ENCODE results near the gene PPT1. TPM values are rescaled to one million over a fixed set of nuclear protein-coding genes. Genes with fewer than 3 reads are reported as not detected.
"Not testable (repeated sequence)": the region's sequence is repeated elsewhere in the genome, so short reads cannot be mapped to it uniquely, and the experiment has no call there.

Gene PPT1
- total RNA-seq, 3 donors from 2014 or later, result 96.8 to 118 (median 109) TPM

DNA sequence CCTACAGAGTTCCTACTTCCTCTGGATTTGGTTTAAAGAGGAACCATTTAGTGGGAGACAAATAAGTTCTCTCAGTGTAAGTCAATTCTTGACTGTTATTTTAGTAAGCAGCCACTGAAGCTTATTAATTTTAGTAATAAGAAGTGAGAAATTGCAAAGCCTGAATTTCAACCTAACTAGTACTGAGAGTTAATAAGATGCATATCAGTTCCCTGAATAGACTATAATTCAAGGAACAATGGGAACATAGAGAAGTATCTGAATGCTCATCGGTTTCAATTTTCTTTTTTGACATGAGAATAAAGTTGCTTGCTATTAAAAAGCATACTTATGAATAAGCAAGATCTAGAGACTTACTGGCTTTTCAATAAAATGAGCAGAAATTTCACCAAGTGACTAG lies 8.0 kb upstream of the PPT1 start:
- ATAC-seq, result peak in 1 of 2 donors; percentile 35
- H3K4me1 Mint-ChIP-seq (ENCODE audit: low read depth), result peaks cover 3% of the 10 kb centered on the region

GRCh38 chr1:40102896-40103295 lies 5.8 kb upstream of the PPT1 start:
- H3K36me3 Mint-ChIP-seq (ENCODE audit: insufficient read depth), result no peaks in the 10 kb centered on the region
- peaks cover 7% of the 10 kb centered on the region for H3K9me3 Mint-ChIP-seq
- peaks cover 3% of the 10 kb centered on the region for H3K4me1 Mint-ChIP-seq (ENCODE audit: low read depth)
- DNase-seq, result no peak
- no peak for ATAC-seq
- H3K27me3 Mint-ChIP-seq (ENCODE audit: low read depth), result peaks cover 2% of the 10 kb centered on the region
- H3K4me3 Mint-ChIP-seq, result no peak overlapping the region

More for the DNA sequence above, 8.0 kb upstream of the PPT1 start:
- Mint-ChIP-seq H3K4me3 (no peak overlapping the region), H3K27me3 (ENCODE audit: low read depth) (peaks cover 6% of the 10 kb centered on the region), H3K9me3 (peaks cover 15% of the 10 kb centered on the region), H3K36me3 (ENCODE audit: insufficient read depth) (no peaks in the 10 kb centered on the region)
- DNase-seq, result no peak

- no peak overlapping the region for H3K4me3 Mint-ChIP-seq
- peaks cover 7% of the 10 kb centered on the region for H3K4me1 Mint-ChIP-seq (ENCODE audit: low read depth)
- no peaks in the 10 kb centered on the region for H3K27me3 Mint-ChIP-seq (ENCODE audit: low read depth)
- H3K36me3 Mint-ChIP-seq (ENCODE audit: insufficient read depth), result no peaks in the 10 kb centered on the region
- H3K9me3 Mint-ChIP-seq, result peaks cover 7% of the 10 kb centered on the region
- no peak for DNase-seq
- no peak for ATAC-seq
These were observed 5.0 kb upstream of the PPT1 start for GRCh38 chr1:40102038-40102437.

DNA sequence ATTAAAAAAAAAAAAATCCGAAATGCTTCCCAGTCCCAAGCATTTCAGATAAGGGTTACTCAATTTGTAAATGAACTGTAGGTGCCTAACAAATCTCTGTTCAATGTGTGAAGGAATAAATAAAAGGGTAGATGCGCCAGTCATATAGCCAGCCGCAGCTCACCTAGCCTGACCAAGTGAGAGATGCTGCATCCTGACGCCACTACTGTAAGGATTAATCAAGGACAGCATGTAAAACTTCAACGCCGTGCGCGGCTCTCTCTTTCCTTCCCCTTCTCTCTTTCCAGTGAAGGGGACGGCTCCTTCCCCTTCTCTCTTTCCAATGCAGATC lies 441 bp downstream of the PPT1 start:
- Mint-ChIP-seq H3K4me1 (ENCODE audit: low read depth) (peaks cover 28% of the 10 kb centered on the region), H3K4me3 (peak overlapping the region; percentile 94), H3K36me3 (ENCODE audit: insufficient read depth) (peaks cover 19% of the 10 kb centered on the region), H3K9me3 (no peaks in the 10 kb centered on the region), H3K27me3 (ENCODE audit: low read depth) (no peaks in the 10 kb centered on the region)
- peak; percentile 40 to 49 for ATAC-seq
- DNase-seq, result no peak

GRCh38 chr1:40095806-40096205 lies 1.2 kb downstream of the PPT1 start:
- DNase-seq (no peak), ATAC-seq (no peak)
- H3K4me1 Mint-ChIP-seq (ENCODE audit: low read depth), result peaks cover 28% of the 10 kb centered on the region
- no peaks in the 10 kb centered on the region for H3K9me3 Mint-ChIP-seq
- peak overlapping the region; percentile 94 for H3K4me3 Mint-ChIP-seq
- no peaks in the 10 kb centered on the region for H3K27me3 Mint-ChIP-seq (ENCODE audit: low read depth)
- H3K36me3 Mint-ChIP-seq (ENCODE audit: insufficient read depth), result peaks cover 22% of the 10 kb centered on the region

GRCh38 chr1:40094466-40095110 lies 2.5 kb downstream of the PPT1 start:
- Mint-ChIP-seq H3K27me3 (ENCODE audit: low read depth) (no peaks in the 10 kb centered on the region), H3K4me1 (ENCODE audit: low read depth) (peaks cover 28% of the 10 kb centered on the region), H3K9me3 (no peaks in the 10 kb centered on the region), H3K4me3 (no peak overlapping the region), H3K36me3 (ENCODE audit: insufficient read depth) (peaks cover 26% of the 10 kb centered on the region)
- DNase-seq (no peak), ATAC-seq (no peak)

DNA sequence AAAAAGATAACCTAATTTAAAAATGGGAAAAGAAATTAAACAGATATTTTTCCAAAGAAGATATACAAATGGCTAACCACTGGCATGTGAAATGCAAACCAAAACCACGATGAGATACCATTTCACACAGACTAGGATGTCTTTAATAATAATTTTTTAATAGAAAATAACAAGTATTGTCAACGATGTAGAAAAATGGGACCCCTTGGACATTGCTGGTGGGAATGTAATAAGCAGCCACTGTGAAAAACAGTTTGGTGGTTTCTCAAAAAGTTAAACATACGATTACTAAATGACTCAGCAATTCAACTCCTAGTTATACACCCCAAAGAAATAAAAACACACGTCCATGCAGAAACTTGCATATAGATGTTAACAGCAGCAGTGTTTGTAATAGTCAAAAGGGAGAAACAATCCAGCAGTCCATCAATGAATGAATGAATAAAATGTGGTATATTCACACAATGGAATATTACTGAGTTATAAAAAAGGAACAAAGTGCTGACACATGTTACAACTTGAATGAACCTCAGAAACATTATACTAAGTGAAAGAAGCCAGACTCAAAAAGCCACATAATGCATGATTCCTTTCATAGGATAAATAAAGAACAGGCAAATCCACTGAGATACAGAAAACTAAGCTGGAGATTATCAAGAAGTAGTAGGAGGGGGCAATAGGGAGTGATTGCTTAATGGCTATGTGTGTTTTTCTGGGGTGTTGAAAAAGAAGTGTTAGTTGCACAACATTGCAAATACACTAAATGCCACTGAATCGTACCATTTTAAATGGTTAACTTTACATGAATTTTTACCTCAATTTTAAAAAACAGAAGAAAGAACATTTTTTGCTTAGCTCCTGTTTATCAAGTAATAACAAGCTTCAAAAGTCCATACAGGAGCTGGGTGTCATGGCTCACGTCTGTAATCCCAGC lies 4.1 kb downstream of the PPT1 start:
- Mint-ChIP-seq H3K36me3 (ENCODE audit: insufficient read depth) (peaks cover 34% of the 10 kb centered on the region), H3K9me3 (no peaks in the 10 kb centered on the region), H3K4me3 (no peak overlapping the region), H3K4me1 (ENCODE audit: low read depth) (peaks cover 28% of the 10 kb centered on the region), H3K27me3 (ENCODE audit: low read depth) (no peaks in the 10 kb centered on the region)
- ATAC-seq, result no peak
- DNase-seq, result no peak

GRCh38 chr1:40092241-40092640 lies 4.8 kb downstream of the PPT1 start:
- Mint-ChIP-seq H3K4me3 (no peak overlapping the region), H3K36me3 (ENCODE audit: insufficient read depth) (peaks cover 38% of the 10 kb centered on the region), H3K27me3 (ENCODE audit: low read depth) (no peaks in the 10 kb centered on the region), H3K9me3 (no peaks in the 10 kb centered on the region), H3K4me1 (ENCODE audit: low read depth) (peaks cover 23% of the 10 kb centered on the region)
- ATAC-seq (no peak), DNase-seq (no peak)

GRCh38 chr1:40090652-40091355 lies 6.2 kb downstream of the PPT1 start:
- Mint-ChIP-seq H3K4me3 (no peak overlapping the region), H3K4me1 (ENCODE audit: low read depth) (peaks cover 13% of the 10 kb centered on the region), H3K27me3 (ENCODE audit: low read depth) (no peaks in the 10 kb centered on the region), H3K9me3 (no peaks in the 10 kb centered on the region), H3K36me3 (ENCODE audit: insufficient read depth) (peaks cover 43% of the 10 kb centered on the region)
- ATAC-seq, result no peak
- DNase-seq, result no peak

GRCh38 chr1:40084750-40085149 lies 12.3 kb downstream of the PPT1 start:
- Mint-ChIP-seq H3K4me3 (peak overlapping the region; percentile 29), H3K36me3 (ENCODE audit: insufficient read depth) (peaks cover 43% of the 10 kb centered on the region)
- H3K4me1 Mint-ChIP-seq (ENCODE audit: low read depth); ATAC-seq; H3K27me3 Mint-ChIP-seq (ENCODE audit: low read depth); H3K9me3 Mint-ChIP-seq: not testable (repeated sequence)
- peak; percentile 27 for DNase-seq

DNA sequence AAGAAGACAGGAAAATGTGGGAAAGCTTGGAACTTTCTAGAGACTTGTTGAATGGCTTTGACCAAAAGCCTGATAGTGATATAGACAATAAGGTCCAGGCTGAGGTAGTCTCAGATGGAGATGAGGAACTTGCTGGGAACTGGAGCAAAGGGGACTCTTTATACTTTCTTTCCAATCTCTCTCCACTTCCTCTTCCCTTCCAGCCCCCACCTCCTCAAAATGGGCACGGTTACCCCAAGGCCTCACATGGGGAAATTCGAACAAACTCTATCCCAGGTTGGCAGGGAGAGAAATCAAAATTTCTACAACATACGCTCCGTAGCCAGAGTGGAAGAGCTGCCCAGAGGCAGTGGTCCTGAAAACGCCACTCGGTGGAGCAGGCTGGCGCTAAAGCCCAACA lies 15.2 kb downstream of the PPT1 start:
- H3K36me3 Mint-ChIP-seq (ENCODE audit: insufficient read depth), result peaks cover 36% of the 10 kb centered on the region
- DNase-seq (no peak), ATAC-seq (no peak)
- peaks cover 9% of the 10 kb centered on the region for H3K4me1 Mint-ChIP-seq (ENCODE audit: low read depth)
- no peak overlapping the region for H3K4me3 Mint-ChIP-seq
- H3K27me3 Mint-ChIP-seq (ENCODE audit: low read depth), result no peaks in the 10 kb centered on the region
- no peaks in the 10 kb centered on the region for H3K9me3 Mint-ChIP-seq

- no peaks in the 10 kb centered on the region for H3K9me3 Mint-ChIP-seq
These were observed 17.2 kb downstream of the PPT1 start for GRCh38 chr1:40079774-40080400.

GRCh38 chr1:40078512-40079333 lies 18.3 kb downstream of the PPT1 start:
- H3K36me3 Mint-ChIP-seq (ENCODE audit: insufficient read depth), result peaks cover 25% of the 10 kb centered on the region
- DNase-seq (peak; percentile 36), ATAC-seq (peak; percentile 68 to 73)
- no peaks in the 10 kb centered on the region for H3K9me3 Mint-ChIP-seq
- H3K4me3 Mint-ChIP-seq, result no peak overlapping the region
- H3K27me3 Mint-ChIP-seq (ENCODE audit: low read depth), result no peaks in the 10 kb centered on the region
- peaks cover 7% of the 10 kb centered on the region for H3K4me1 Mint-ChIP-seq (ENCODE audit: low read depth)

More at GRCh38 chr1:40079774-40080400, 17.2 kb downstream of the PPT1 start:
- no peak for ATAC-seq
- Mint-ChIP-seq H3K36me3 (ENCODE audit: insufficient read depth) (peaks cover 28% of the 10 kb centered on the region), H3K4me1 (ENCODE audit: low read depth) (peaks cover 4% of the 10 kb centered on the region), H3K27me3 (ENCODE audit: low read depth) (no peaks in the 10 kb centered on the region), H3K4me3 (no peak overlapping the region)
- no peak for DNase-seq
